Stimulated activated effector memory CD8-positive, alpha-beta T cell treated with anti-CD3 and anti-CD28 coated beads, Interleukin-12 subunit alpha, Interleukin-12 subunit beta, amount 100 ng/mL, for 72 hours (primary cell): ENCODE data around the gene MYOZ3.

Source experiments
- ATAC-seq: fragments of 150-1000 bp; cut with Tn5 transposase; 2 replicates; pipeline ENCODE4 v1.10.0; 2021
- DNase-seq, 2 donors: peaks; one replicate each; pipeline ENCODE4 v3.0.0; 2021 to 2022; ENCODE audit warnings: low spot score in 2 of 2
- H3K27ac Mint-ChIP-seq: one replicate; pipeline ENCODE4 v1.8.0; 2022; ENCODE audit warnings: mild to moderate bottlenecking, mixed read lengths
- H3K36me3 Mint-ChIP-seq: one replicate; pipeline ENCODE4 v1.8.0; 2022; ENCODE audit warnings: mild to moderate bottlenecking, mixed read lengths
- H3K4me1 Mint-ChIP-seq: one replicate; pipeline ENCODE4 v1.8.0; 2022; ENCODE audit warnings: mixed read lengths
- H3K4me3 Mint-ChIP-seq: one replicate; pipeline ENCODE4 v1.8.0; 2022; ENCODE audit warnings: mild to moderate bottlenecking, mixed read lengths
- H3K9me3 Mint-ChIP-seq: one replicate; pipeline ENCODE4 v1.8.0; 2022; ENCODE audit warnings: mixed read lengths

MYOZ3 gene

GRCh38 chr5:150661086-150661485 is at the start of gene MYOZ3:
Gene MYOZ3, plus strand, starts transcription at chr5:150661251. Its CDS starts 1,691 bp downstream, at chr5:150662942.
- no peak for DNase-seq
- ATAC-seq = no peak
- Mint-ChIP-seq H3K4me3 (no peak within 1 kb of the TSS), H3K36me3 (no peaks in the 10 kb centered on the region), H3K27ac (no peak within 1 kb of the TSS), H3K9me3 (no peaks in the 10 kb centered on the region), H3K4me1 (peaks cover 5% of the 10 kb centered on the region)

- no peak for DNase-seq
- Mint-ChIP-seq H3K4me1 (no peaks in the 10 kb centered on the region), H3K36me3 (no peaks in the 10 kb centered on the region)
These were observed 48.6 kb upstream of the MYOZ3 start for GRCh38 chr5:150612405-150612804.

DNA sequence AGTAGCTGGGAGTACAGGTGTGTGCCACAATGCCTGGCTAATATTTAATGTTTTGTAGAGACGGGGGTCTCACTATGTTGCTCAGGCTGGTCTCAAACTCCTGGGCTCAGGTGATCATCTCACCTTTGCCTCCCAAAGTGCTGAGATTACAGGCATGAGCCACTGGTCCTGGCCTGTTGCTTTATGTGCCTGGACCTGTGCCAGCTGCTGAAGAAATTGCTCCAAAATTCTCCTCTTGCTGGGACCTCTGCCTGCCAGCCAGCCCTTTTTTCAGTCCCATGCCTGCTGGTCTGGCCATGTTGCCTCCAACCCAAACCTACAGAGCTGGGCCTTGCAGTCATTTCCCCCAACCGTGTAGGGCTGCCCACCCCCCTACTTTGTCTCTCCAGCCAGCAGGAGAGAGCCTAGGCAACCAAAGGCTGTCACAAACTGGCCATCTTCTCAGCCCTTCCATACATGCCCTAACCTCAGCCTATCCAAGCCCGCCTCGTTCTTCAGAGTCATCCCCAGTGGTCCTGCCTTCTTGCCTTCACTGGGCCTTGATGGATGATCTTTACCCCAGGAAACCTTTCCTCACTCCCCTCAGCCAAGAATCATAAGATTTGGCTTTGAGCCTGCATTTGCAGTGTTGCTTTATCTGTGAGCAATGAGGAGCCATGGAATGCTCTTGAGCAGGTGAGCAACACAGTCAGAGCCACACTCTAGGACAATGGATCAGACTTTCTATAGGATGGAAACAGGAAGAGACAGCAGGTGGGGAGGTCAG is 48.0 kb upstream of the MYOZ3 start:
- DNase-seq (no peak), ATAC-seq (no peak)
- H3K9me3 Mint-ChIP-seq = no peaks in the 10 kb centered on the region
- no peaks in the 10 kb centered on the region for H3K4me1 Mint-ChIP-seq
- H3K4me3 Mint-ChIP-seq = no peak overlapping the region
- H3K27ac Mint-ChIP-seq = no peak overlapping the region
- H3K36me3 Mint-ChIP-seq = no peaks in the 10 kb centered on the region

More at GRCh38 chr5:150612405-150612804, 48.6 kb upstream of the MYOZ3 start:
- no peaks in the 10 kb centered on the region for H3K9me3 Mint-ChIP-seq
- H3K4me3 Mint-ChIP-seq = no peak overlapping the region
- no peak for ATAC-seq
- no peak overlapping the region for H3K27ac Mint-ChIP-seq

- Mint-ChIP-seq H3K27ac (no peak overlapping the region), H3K36me3 (no peaks in the 10 kb centered on the region), H3K4me1 (no peaks in the 10 kb centered on the region), H3K9me3 (no peaks in the 10 kb centered on the region), H3K4me3 (no peak overlapping the region)
- DNase-seq = no peak
- no peak for ATAC-seq
These were observed 46.9 kb upstream of the MYOZ3 start for GRCh38 chr5:150613991-150614660.

DNA sequence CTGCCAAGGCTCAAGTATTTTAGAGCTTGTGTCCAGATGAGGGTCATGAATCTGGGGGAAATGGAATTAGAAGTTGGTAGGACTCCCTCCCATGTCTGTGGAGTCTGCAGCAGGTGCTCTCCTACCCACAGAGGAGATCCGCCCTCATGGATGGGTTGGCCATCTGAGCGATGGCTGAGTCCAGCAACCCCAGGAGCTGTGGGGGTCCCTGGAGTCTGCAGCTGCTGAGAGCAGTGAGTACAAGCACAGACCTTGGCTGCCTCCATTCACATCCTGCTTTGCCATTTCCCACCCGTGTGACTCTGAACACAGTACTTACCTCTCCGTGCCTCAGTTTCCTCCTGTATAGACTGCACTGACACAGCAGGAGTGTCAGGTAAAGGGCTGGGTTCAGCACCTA is 46.4 kb upstream of the MYOZ3 start:
- ATAC-seq (no peak), DNase-seq (no peak)
- H3K9me3 Mint-ChIP-seq = no peaks in the 10 kb centered on the region
- no peaks in the 10 kb centered on the region for H3K4me1 Mint-ChIP-seq
- no peak overlapping the region for H3K4me3 Mint-ChIP-seq
- H3K36me3 Mint-ChIP-seq = no peaks in the 10 kb centered on the region
- H3K27ac Mint-ChIP-seq = no peak overlapping the region

GRCh38 chr5:150615141-150615699 is 45.8 kb upstream of the MYOZ3 start:
- ATAC-seq = no peak
- Mint-ChIP-seq H3K4me3 (no peak overlapping the region), H3K36me3 (no peaks in the 10 kb centered on the region), H3K9me3 (no peaks in the 10 kb centered on the region), H3K27ac (no peak overlapping the region), H3K4me1 (no peaks in the 10 kb centered on the region)
- DNase-seq = no peak

GRCh38 chr5:150616024-150616470 is 45.0 kb upstream of the MYOZ3 start:
- ATAC-seq (no peak), DNase-seq (no peak)
- Mint-ChIP-seq H3K4me1 (no peaks in the 10 kb centered on the region), H3K27ac (no peak overlapping the region), H3K4me3 (no peak overlapping the region), H3K36me3 (no peaks in the 10 kb centered on the region), H3K9me3 (no peaks in the 10 kb centered on the region)

- Mint-ChIP-seq H3K4me1 (no peaks in the 10 kb centered on the region), H3K9me3 (no peaks in the 10 kb centered on the region), H3K4me3 (no peak overlapping the region), H3K36me3 (no peaks in the 10 kb centered on the region), H3K27ac (no peak overlapping the region)
- no peak for ATAC-seq
- no peak for DNase-seq
These were observed 44.5 kb upstream of the MYOZ3 start for GRCh38 chr5:150616506-150616905.

GRCh38 chr5:150618163-150618562 is 42.9 kb upstream of the MYOZ3 start:
- DNase-seq (no peak), ATAC-seq (peak; percentile 4)
- H3K4me1 Mint-ChIP-seq = peaks cover 4% of the 10 kb centered on the region
- H3K36me3 Mint-ChIP-seq = no peaks in the 10 kb centered on the region
- no peaks in the 10 kb centered on the region for H3K9me3 Mint-ChIP-seq
- H3K27ac Mint-ChIP-seq = no peak overlapping the region
- no peak overlapping the region for H3K4me3 Mint-ChIP-seq

- H3K4me3 Mint-ChIP-seq = no peak overlapping the region
- DNase-seq = no peak
These were observed 42.3 kb upstream of the MYOZ3 start for GRCh38 chr5:150618588-150619281.

DNA sequence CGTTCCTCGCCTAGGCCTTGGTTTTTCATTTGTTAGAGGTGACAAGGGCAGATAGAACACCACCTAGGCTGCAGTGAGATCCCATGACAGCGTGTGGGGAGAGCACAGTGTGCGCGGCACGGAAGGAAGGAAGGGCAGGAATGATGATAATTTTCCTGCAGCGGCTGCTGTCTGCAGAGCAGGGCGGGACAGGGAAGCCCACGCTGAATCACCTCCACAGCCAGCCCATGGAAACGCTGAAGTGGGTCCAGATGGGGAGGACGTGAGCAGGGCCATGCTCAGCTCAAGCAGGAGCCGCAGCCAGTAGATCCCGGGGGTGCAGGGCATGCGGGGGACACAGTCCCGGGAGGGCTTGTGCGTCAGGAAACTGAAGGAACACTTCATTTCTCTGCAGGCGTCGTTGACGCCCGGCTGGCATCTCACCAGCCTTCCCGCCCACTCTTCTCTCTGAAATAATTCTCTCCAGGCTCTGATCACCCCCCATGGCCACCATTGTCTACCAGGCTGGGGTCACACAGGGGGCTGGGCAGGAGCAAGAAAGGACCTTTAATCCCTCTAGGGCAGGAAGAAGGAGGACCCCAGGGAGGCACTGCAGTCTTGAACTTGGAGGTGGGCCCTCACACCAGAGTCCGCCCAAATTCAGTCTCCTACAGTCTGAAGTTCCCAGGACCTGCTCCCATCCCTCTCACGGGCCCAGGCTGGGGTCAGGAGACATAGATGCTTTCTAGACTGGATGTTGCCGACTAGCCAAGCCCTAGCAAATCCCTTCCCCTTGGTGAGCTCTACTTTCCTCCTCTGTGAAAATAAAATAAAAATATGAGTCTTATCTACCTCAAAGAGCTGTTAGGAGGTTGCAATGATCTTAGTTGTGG is 41.5 kb upstream of the MYOZ3 start:
- no peak for DNase-seq

More at GRCh38 chr5:150618588-150619281, 42.3 kb upstream of the MYOZ3 start:
- H3K9me3 Mint-ChIP-seq = no peaks in the 10 kb centered on the region
- H3K36me3 Mint-ChIP-seq = no peaks in the 10 kb centered on the region
- H3K27ac Mint-ChIP-seq = no peak overlapping the region
- no peak for ATAC-seq
- H3K4me1 Mint-ChIP-seq = peaks cover 10% of the 10 kb centered on the region

GRCh38 chr5:150621301-150621700 is 39.8 kb upstream of the MYOZ3 start:
- Mint-ChIP-seq H3K27ac (no peak overlapping the region), H3K4me1 (peaks cover 18% of the 10 kb centered on the region), H3K9me3 (no peaks in the 10 kb centered on the region), H3K4me3 (no peak overlapping the region), H3K36me3 (no peaks in the 10 kb centered on the region)
- ATAC-seq (no peak), DNase-seq (no peak)

More for the DNA sequence above, 41.5 kb upstream of the MYOZ3 start:
- Mint-ChIP-seq H3K9me3 (no peaks in the 10 kb centered on the region), H3K4me1 (peaks cover 18% of the 10 kb centered on the region), H3K36me3 (no peaks in the 10 kb centered on the region), H3K27ac (no peak overlapping the region), H3K4me3 (no peak overlapping the region)
- ATAC-seq = no peak

GRCh38 chr5:150622157-150622556 is 38.9 kb upstream of the MYOZ3 start:
- Mint-ChIP-seq H3K4me3 (no peak overlapping the region), H3K4me1 (peaks cover 18% of the 10 kb centered on the region), H3K36me3 (no peaks in the 10 kb centered on the region), H3K9me3 (no peaks in the 10 kb centered on the region), H3K27ac (no peak overlapping the region)
- ATAC-seq = no peak
- DNase-seq = no peak

DNA sequence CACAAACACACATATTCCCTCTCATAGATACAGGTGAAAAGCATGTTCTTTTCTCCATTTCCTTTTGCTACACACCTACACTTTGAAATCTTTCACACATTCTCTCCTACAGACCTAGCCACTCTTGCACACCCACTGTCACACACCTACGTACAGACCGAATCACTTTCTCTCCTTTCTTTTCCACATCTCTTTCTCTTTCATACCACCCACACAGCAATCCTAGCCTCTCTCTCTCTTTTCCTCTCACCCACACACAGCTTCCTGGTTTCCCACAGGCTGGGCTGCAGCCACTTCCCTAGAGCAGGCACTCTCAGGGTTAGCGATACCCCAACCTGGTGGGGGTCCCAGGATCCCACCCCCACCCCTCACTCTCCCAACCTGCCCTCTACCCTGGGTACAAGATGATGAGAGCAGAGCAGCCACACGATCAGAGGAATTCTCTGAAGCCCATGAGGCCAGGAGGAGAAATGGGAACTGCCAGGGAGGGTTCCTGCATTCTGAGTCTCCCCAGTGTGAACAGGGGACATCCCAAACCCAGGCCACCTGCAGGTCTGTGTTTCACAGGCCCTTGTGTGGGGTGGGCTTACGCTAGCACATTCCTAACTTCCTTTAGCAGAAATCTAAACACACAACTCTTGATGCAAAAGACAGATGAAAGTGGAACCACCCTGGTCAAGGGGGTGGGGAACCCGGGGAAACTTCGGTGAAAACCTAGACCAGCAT is 37.7 kb upstream of the MYOZ3 start:
- H3K4me3 Mint-ChIP-seq = peak overlapping the region; percentile 68
- DNase-seq = no peak
- no peak overlapping the region for H3K27ac Mint-ChIP-seq
- H3K4me1 Mint-ChIP-seq = peaks cover 18% of the 10 kb centered on the region
- ATAC-seq = no peak
- no peaks in the 10 kb centered on the region for H3K36me3 Mint-ChIP-seq
- H3K9me3 Mint-ChIP-seq = no peaks in the 10 kb centered on the region
